NCI-H1436 treated with DMSO at 0.1 percent for 48 hours (cell line): ENCODE measurements around the gene TLCD2.
"Not testable (repeated sequence)": the region's sequence is repeated elsewhere in the genome, so short reads cannot be mapped to it uniquely, and the experiment has no call there.

Source experiments
- DNase-seq: peaks from one replicate; lab custom pipeline; 2025; lab: John Stamatoyannopoulos, UW

The TLCD2 gene

GRCh38 chr17:1709971-1710806, at the start of gene TLCD2:
Gene TLCD2, minus strand, starts transcription at chr17:1710377. Its CDS starts 135 bp downstream, at chr17:1710242.
- DNase-seq = no peak

- no peak for DNase-seq
Observed at GRCh38 chr17:1759529-1759928, 49.4 kb upstream of the TLCD2 start.

- DNase-seq = no peak
Observed at GRCh38 chr17:1758807-1759206, 48.6 kb upstream of the TLCD2 start.

GRCh38 chr17:1755827-1756262, 45.7 kb upstream of the TLCD2 start:
- no peak for DNase-seq

- DNase-seq = no peak
Observed at GRCh38 chr17:1755252-1755826, 45.2 kb upstream of the TLCD2 start.

- no peak for DNase-seq
Observed at GRCh38 chr17:1754430-1755112, 44.4 kb upstream of the TLCD2 start.

- no peak for DNase-seq
Observed at GRCh38 chr17:1753767-1754429, 43.7 kb upstream of the TLCD2 start.

GRCh38 chr17:1752425-1753262, 42.5 kb upstream of the TLCD2 start:
- DNase-seq = no peak

GRCh38 chr17:1750628-1751027, 40.5 kb upstream of the TLCD2 start:
- DNase-seq = no peak

GRCh38 chr17:1746975-1747543, 36.9 kb upstream of the TLCD2 start:
- DNase-seq = no peak

- no peak for DNase-seq
Observed at GRCh38 chr17:1745513-1746020, 35.4 kb upstream of the TLCD2 start.

GRCh38 chr17:1744551-1745512, 34.7 kb upstream of the TLCD2 start:
- no peak for DNase-seq

- DNase-seq = no peak
Observed at GRCh38 chr17:1743088-1743439, 32.9 kb upstream of the TLCD2 start.

GRCh38 chr17:1742371-1743087, 32.4 kb upstream of the TLCD2 start, which contains the start of gene SERPINF2:
Gene SERPINF2, plus strand, starts transcription at chr17:1742871. Its CDS starts 2,125 bp downstream, at chr17:1744996.
- no peak for DNase-seq

- not testable (repeated sequence) for DNase-seq
Observed at GRCh38 chr17:1741899-1742298, 31.7 kb upstream of the TLCD2 start.

- DNase-seq = no peak
Observed at GRCh38 chr17:1737531-1738291, 27.5 kb upstream of the TLCD2 start.

GRCh38 chr17:1736348-1737281, 26.4 kb upstream of the TLCD2 start:
- DNase-seq = no peak
